Aorta (tissue), 5 donors: ENCODE data around the gene NTNG2. TPM values are rescaled to one million over a fixed set of nuclear protein-coding genes. Genes with fewer than 3 reads are reported as not detected.

Experiments used
- ATAC-seq: fragments of 200-7000 bp; cut with Tn5 transposase; one replicate; pipeline ENCODE4 v1.9.1; 2022; ENCODE audit warnings: moderate library complexity; ENCODE audit not compliant: low FRiP score
- DNase-seq, 2 donors: peaks; one replicate each; pipeline ENCODE4 v3.0.0-alpha.2; 2020
- H3K27ac ChIP-seq, 2 donors: one replicate each; pipeline ENCODE4 v1.5.1; 2013; ENCODE audit warnings: low read length in 2 of 2, mild to moderate bottlenecking in 2 of 2, moderate library complexity in 2 of 2, control low read depth in 1 of 2, inconsistent platforms in 1 of 2, low read depth in 1 of 2
- H3K27me3 ChIP-seq, 2 donors: one replicate each; pipeline ENCODE4 v1.6.1; 2013; ENCODE audit warnings: control low read depth in 1 of 2, low read length in 1 of 2, mild to moderate bottlenecking in 1 of 2, moderate library complexity in 1 of 2; ENCODE audit not compliant: insufficient read depth in 2 of 2, control insufficient read depth in 1 of 2
- H3K36me3 ChIP-seq, 2 donors: one replicate each; pipeline ENCODE4 v1.6.1; 2013; ENCODE audit warnings: control low read depth in 1 of 2, low read length in 1 of 2, mild to moderate bottlenecking in 1 of 2; ENCODE audit not compliant: insufficient read depth in 2 of 2, control insufficient read depth in 1 of 2
- H3K4me1 ChIP-seq, 2 donors: one replicate each; pipeline ENCODE4 v1.6.1; 2013; ENCODE audit warnings: low read length in 2 of 2, control low read depth in 1 of 2, mild to moderate bottlenecking in 1 of 2, moderate library complexity in 1 of 2; ENCODE audit not compliant: insufficient read depth in 2 of 2, control insufficient read depth in 1 of 2
- H3K4me3 ChIP-seq, 2 donors: one replicate each; pipeline ENCODE4 v1.5.1; 2013; ENCODE audit warnings: low read length in 2 of 2, control low read depth in 1 of 2, mild to moderate bottlenecking in 1 of 2
- H3K9me3 ChIP-seq: one replicate; pipeline ENCODE4 v1.6.1; 2013; ENCODE audit warnings: mild to moderate bottlenecking, low read length; ENCODE audit not compliant: control insufficient read depth
- WGBS, 2 donors: extraction: QIAGEN DNeasy Blood & Tissue Kit; methylation state at CpG; one replicate each; pipeline ENCODE4 v1.1.7; 2013; 5-methylcytosine and 5-hydroxymethylcytosine counted together
- intact Hi-C, 2 donors: fragments of 100-400 bp; cut with DNase I; formaldehyde crosslinking; loops; one replicate each; pipeline versions ENCODE4 v1.14.2 to v1.15.0; 2022
- polyA plus RNA-seq, 2 donors: library from polyadenylated mRNA; stranded (reverse); fragments of 200-250 nt; gene quantifications; one replicate each; pipeline ENCODE4 v1.2.3, GENCODE V29; 2013
- total RNA-seq, 2 donors: library from RNA; stranded (reverse); fragmentation: NEBNext Ultra II Directional; extraction: Animal tissue kit (Norgen Biotek cat#: 25700); gene quantifications; one replicate each; pipeline ENCODE4 v1.2.1, GENCODE V29; 2021
- donor health status: healthy with polysubstance abuse.
- donor health status: Bipolar disorder and iron deficiency.
- donor health status: DM: no; HTN: no; CAD: no.
- donor health status: DM: no; HTN: no; CAD: no.
- donor health status: DM: yes; HTN: yes; CAD: no.

The NTNG2 gene
- total and polyA plus RNA-seq, 4 donors: 0.25 to 5.3 (median 1.1) TPM

GRCh38 chr9:132185073-132186009 lies 23.5 kb downstream of the NTNG2 start:
- 37 to 52% methylated on average over 20 of the region's 20 CpGs for WGBS, 2 donors
- H3K27ac ChIP-seq: no peak overlapping the region
- H3K4me1 ChIP-seq: no peaks in the 10 kb centered on the region
- no peaks in the 10 kb centered on the region for H3K36me3 ChIP-seq
- no peak overlapping the region for H3K4me3 ChIP-seq
- intact Hi-C loops: no loop called here
- H3K27me3 ChIP-seq: no peaks in the 10 kb centered on the region
- H3K9me3 ChIP-seq: no peaks in the 10 kb centered on the region
- ATAC-seq (no peak), DNase-seq (no peak)

- intact Hi-C loops: no loop called here
- WGBS, 2 donors: 6 to 7% methylated on average over 14 of the region's 14 CpGs
These were observed 25.3 kb downstream of the NTNG2 start for GRCh38 chr9:132187121-132187620.

GRCh38 chr9:132190966-132191365 lies 29.1 kb downstream of the NTNG2 start:
- ATAC-seq (no peak), DNase-seq (no peak)
- H3K36me3 ChIP-seq: no peaks in the 10 kb centered on the region
- H3K4me1 ChIP-seq: no peaks in the 10 kb centered on the region
- H3K4me3 ChIP-seq: no peak overlapping the region
- no peaks in the 10 kb centered on the region for H3K9me3 ChIP-seq
- 76 to 81% methylated on average over 10 of the region's 10 CpGs for WGBS, 2 donors
- no peaks in the 10 kb centered on the region for H3K27me3 ChIP-seq
- intact Hi-C loops: no loop called here
- no peak overlapping the region for H3K27ac ChIP-seq

More at GRCh38 chr9:132187121-132187620, 25.3 kb downstream of the NTNG2 start:
- H3K27ac ChIP-seq: no peak overlapping the region
- H3K4me3 ChIP-seq: no peak overlapping the region
- H3K9me3 ChIP-seq: no peaks in the 10 kb centered on the region
- ATAC-seq (no peak), DNase-seq (no peak)
- H3K4me1 ChIP-seq: no peaks in the 10 kb centered on the region
- no peaks in the 10 kb centered on the region for H3K36me3 ChIP-seq
- H3K27me3 ChIP-seq: no peaks in the 10 kb centered on the region

GRCh38 chr9:132192728-132193127 lies 30.9 kb downstream of the NTNG2 start:
- no peaks in the 10 kb centered on the region for H3K27me3 ChIP-seq
- H3K36me3 ChIP-seq: no peaks in the 10 kb centered on the region
- no peaks in the 10 kb centered on the region for H3K4me1 ChIP-seq
- no peaks in the 10 kb centered on the region for H3K9me3 ChIP-seq
- intact Hi-C loops: no loop called here
- DNase-seq (no peak), ATAC-seq (no peak)
- WGBS, 2 donors: 50 to 70% methylated on average over 9 to 11 of the region's 11 CpGs
- no peak overlapping the region for H3K4me3 ChIP-seq
- H3K27ac ChIP-seq: no peak overlapping the region

GRCh38 chr9:132193227-132194124 lies 31.6 kb downstream of the NTNG2 start:
- no peak overlapping the region for H3K27ac ChIP-seq
- intact Hi-C loops: no loop called here
- 88 to 90% methylated on average over 12 of the region's 12 CpGs for WGBS, 2 donors
- H3K9me3 ChIP-seq: no peaks in the 10 kb centered on the region
- H3K36me3 ChIP-seq: no peaks in the 10 kb centered on the region
- ATAC-seq: no peak
- no peak overlapping the region for H3K4me3 ChIP-seq
- no peaks in the 10 kb centered on the region for H3K27me3 ChIP-seq
- no peaks in the 10 kb centered on the region for H3K4me1 ChIP-seq
- DNase-seq: no peak

GRCh38 chr9:132194508-132194907 lies 32.6 kb downstream of the NTNG2 start:
- no peaks in the 10 kb centered on the region for H3K36me3 ChIP-seq
- H3K27me3 ChIP-seq: no peaks in the 10 kb centered on the region
- H3K4me1 ChIP-seq: no peaks in the 10 kb centered on the region
- DNase-seq (no peak), ATAC-seq (no peak)
- H3K27ac ChIP-seq: no peak overlapping the region
- 76 to 80% methylated on average over 8 of the region's 8 CpGs for WGBS, 2 donors
- intact Hi-C loops: no loop called here
- H3K4me3 ChIP-seq: no peak overlapping the region
- no peaks in the 10 kb centered on the region for H3K9me3 ChIP-seq

GRCh38 chr9:132197315-132197714 lies 35.5 kb downstream of the NTNG2 start:
- WGBS, 2 donors: 82 to 85% methylated on average over 6 of the region's 6 CpGs
- intact Hi-C loops: no loop called here
- H3K4me1 ChIP-seq: no peaks in the 10 kb centered on the region
- H3K36me3 ChIP-seq: no peaks in the 10 kb centered on the region
- H3K4me3 ChIP-seq: no peak overlapping the region
- H3K9me3 ChIP-seq: no peaks in the 10 kb centered on the region
- H3K27me3 ChIP-seq: no peaks in the 10 kb centered on the region
- no peak overlapping the region for H3K27ac ChIP-seq
- DNase-seq (no peak), ATAC-seq (no peak)

GRCh38 chr9:132197856-132198550 lies 36.1 kb downstream of the NTNG2 start:
- DNase-seq (no peak), ATAC-seq (no peak)
- Histone ChIP-seq H3K9me3 (no peaks in the 10 kb centered on the region), H3K4me1 (no peaks in the 10 kb centered on the region), H3K27ac (no peak overlapping the region), H3K4me3 (no peak overlapping the region), H3K27me3 (no peaks in the 10 kb centered on the region), H3K36me3 (no peaks in the 10 kb centered on the region)
- intact Hi-C loops: no loop called here
- 94 to 96% methylated on average over 58 of the region's 58 CpGs for WGBS, 2 donors
